ENCODE results near the gene SIRT7. TPM values are rescaled to one million over a fixed set of nuclear protein-coding genes. Genes with fewer than 3 reads are reported as not detected.

SIRT7 gene
- total and polyA plus RNA-seq, 2 donors (not counting 1 experiment from before 2014, with no cell fraction given), result 3.3 to 18.7 TPM

DNA sequence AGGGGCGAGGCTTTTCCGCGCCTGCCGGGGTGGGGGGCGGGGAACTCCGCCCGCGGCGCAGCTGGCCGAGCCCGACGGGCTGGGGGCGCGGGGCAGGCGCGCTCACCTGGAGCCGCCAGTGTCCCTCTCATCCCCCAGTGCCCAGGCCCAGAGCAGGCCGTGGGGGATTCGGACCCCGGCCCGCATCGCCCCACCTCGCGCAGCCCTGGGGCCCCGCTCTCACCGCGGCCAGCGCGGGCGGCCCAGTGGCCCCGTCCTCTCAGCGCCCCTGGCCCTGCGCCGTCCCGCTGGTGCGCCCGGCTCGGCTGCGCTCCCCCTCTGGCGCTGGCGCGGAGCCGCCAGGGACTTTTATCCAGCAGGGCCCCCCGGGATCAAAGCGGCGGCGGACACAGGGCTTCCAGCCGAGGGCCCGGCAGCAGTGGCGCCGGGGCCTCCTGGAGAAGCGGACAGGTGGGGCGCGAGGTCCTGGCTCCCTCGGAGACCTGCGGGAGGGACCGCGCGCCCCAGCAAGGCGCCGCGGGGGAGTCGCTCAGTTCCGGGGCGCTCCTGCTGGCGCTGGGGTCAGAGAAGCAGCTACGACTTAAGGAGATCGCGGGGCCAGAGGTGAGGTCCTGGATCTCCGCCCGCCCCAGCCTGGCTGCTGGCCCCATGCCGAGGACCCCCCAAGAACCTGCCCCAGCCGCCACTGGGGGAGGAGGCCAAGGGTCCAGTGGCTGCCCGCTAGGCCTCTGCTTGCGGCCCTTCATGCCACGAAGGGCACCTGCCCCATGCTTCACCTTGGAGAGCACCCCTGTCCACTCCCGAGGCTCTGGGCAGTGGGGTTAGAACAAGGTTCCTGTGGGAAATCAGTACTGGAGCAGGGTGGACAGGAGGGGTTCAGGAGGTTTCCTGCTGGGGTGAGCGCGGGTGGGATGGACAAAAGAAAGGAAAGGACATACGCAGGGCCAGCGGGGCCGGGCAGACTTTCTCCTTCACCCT, 43.8 kb upstream of the SIRT7 start:
- H3K27ac ChIP-seq (ENCODE audit: insufficient read depth, low read length), result no peak overlapping the region
- peak; percentile 78 for TF ChIP-seq EZH2 (IDR thresholded peaks at IDR 0.05; ENCODE audit: low read length, missing control alignments)
- TF ChIP-seq, protein P1, sequence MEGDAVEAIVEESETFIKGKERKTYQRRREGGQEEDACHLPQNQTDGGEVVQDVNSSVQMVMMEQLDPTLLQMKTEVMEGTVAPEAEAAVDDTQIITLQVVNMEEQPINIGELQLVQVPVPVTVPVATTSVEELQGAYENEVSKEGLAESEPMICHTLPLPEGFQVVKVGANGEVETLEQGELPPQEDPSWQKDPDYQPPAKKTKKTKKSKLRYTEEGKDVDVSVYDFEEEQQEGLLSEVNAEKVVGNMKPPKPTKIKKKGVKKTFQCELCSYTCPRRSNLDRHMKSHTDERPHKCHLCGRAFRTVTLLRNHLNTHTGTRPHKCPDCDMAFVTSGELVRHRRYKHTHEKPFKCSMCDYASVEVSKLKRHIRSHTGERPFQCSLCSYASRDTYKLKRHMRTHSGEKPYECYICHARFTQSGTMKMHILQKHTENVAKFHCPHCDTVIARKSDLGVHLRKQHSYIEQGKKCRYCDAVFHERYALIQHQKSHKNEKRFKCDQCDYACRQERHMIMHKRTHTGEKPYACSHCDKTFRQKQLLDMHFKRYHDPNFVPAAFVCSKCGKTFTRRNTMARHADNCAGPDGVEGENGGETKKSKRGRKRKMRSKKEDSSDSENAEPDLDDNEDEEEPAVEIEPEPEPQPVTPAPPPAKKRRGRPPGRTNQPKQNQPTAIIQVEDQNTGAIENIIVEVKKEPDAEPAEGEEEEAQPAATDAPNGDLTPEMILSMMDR (conservative IDR thresholded peaks at IDR 0.05 in 1 of 2, IDR thresholded peaks at IDR 0.05 in 1 of 2; ENCODE audit: low read depth in 1 of 2, low read length in 2 of 2), result no peak
- no peak overlapping the region for H2AFZ ChIP-seq (ENCODE audit: low read length)
- H3K4me3 ChIP-seq (replicated peaks in 1 of 4; ENCODE audit: control extremely low read depth in 1 of 4, insufficient read depth in 1 of 4, low read depth in 3 of 4, low read length in 4 of 4), result no peak overlapping the region
- no peaks in the 10 kb centered on the region for H3K9me3 ChIP-seq (ENCODE audit: control insufficient read depth, insufficient read depth, low read depth, low read length)
- H3K79me2 ChIP-seq (ENCODE audit: control insufficient read depth, insufficient read depth, low read length), result no peaks in the 10 kb centered on the region
- H3K36me3 ChIP-seq (ENCODE audit: control insufficient read depth, insufficient read depth, low read length), result no peaks in the 10 kb centered on the region
- no peak overlapping the region for H3K9ac ChIP-seq (ENCODE audit: insufficient read depth, low read length)
- H3K4me1 ChIP-seq (ENCODE audit: control insufficient read depth, extremely low read depth, insufficient read depth, low read length), result peaks cover 2% of the 10 kb centered on the region
- no peaks in the 10 kb centered on the region for H4K20me1 ChIP-seq (ENCODE audit: control insufficient read depth, extremely low read depth, insufficient read depth, low read length)
- no peak for DNase-seq (ENCODE audit: low read depth in 2 of 2)
- peaks cover 36% of the 10 kb centered on the region for H3K27me3 ChIP-seq (ENCODE audit: control insufficient read depth, insufficient read depth, low read length)
- no peak overlapping the region for H3K4me2 ChIP-seq (ENCODE audit: extremely low read depth, insufficient read depth, low read length)

DNA sequence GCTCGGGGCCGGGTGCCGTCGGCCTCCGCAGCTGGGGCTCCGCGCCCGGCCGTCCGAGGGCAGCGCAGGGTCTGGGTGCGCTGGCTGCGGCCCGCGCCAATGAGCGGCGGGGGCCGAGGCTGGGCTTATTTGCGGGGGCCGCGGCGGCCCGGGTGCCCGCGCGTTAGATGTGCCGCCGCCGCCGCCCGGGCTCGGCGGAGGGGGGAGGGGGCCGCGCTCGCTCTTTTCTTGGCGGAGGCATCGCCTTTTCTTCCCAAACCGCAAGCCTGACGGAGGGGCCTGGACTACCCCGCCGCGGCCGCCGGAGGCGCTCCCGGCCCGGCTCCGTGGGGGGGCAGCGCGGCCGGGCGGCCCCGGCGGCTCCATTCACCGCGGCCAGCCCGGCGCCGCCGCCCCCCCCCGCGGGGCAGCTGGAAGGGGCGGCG, 43.1 kb upstream of the SIRT7 start, which contains the start of gene NOTUM:
NOTUM (minus strand) TSS at position 101 of the 425 bp plus-strand sequence. CDS start 278 bp downstream, outside the sequence.
- Histone ChIP-seq H3K4me1 (ENCODE audit: control insufficient read depth, extremely low read depth, insufficient read depth, low read length) (peaks cover 2% of the 10 kb centered on the region), H3K9me3 (ENCODE audit: control insufficient read depth, insufficient read depth, low read depth, low read length) (no peaks in the 10 kb centered on the region), H3K79me2 (ENCODE audit: control insufficient read depth, insufficient read depth, low read length) (no peaks in the 10 kb centered on the region), H3K4me3 (replicated peaks in 1 of 4; ENCODE audit: control extremely low read depth in 1 of 4, insufficient read depth in 1 of 4, low read depth in 3 of 4, low read length in 4 of 4) (peak within 1 kb of the TSS in 1 of 4 experiments; percentile 20), H3K9ac (ENCODE audit: insufficient read depth, low read length) (no peak within 1 kb of the TSS), H3K27ac (ENCODE audit: insufficient read depth, low read length) (no peak within 1 kb of the TSS), H3K4me2 (ENCODE audit: extremely low read depth, insufficient read depth, low read length) (no peak within 1 kb of the TSS), H4K20me1 (ENCODE audit: control insufficient read depth, extremely low read depth, insufficient read depth, low read length) (no peaks in the 10 kb centered on the region), H3K36me3 (ENCODE audit: control insufficient read depth, insufficient read depth, low read length) (no peaks in the 10 kb centered on the region), H2AFZ (ENCODE audit: low read length) (no peak within 1 kb of the TSS), H3K27me3 (ENCODE audit: control insufficient read depth, insufficient read depth, low read length) (peaks cover 36% of the 10 kb centered on the region)
- DNase-seq (ENCODE audit: low read depth in 2 of 2), result peak; percentile 27 to 29
- TF ChIP-seq, protein P1 (conservative IDR thresholded peaks at IDR 0.05 in 1 of 2, IDR thresholded peaks at IDR 0.05 in 1 of 2; ENCODE audit: low read depth in 1 of 2, low read length in 2 of 2), result peak in 1 of 2 donors; percentile 12
- TF ChIP-seq EZH2 (IDR thresholded peaks at IDR 0.05; ENCODE audit: low read length, missing control alignments), result no peak

DNA sequence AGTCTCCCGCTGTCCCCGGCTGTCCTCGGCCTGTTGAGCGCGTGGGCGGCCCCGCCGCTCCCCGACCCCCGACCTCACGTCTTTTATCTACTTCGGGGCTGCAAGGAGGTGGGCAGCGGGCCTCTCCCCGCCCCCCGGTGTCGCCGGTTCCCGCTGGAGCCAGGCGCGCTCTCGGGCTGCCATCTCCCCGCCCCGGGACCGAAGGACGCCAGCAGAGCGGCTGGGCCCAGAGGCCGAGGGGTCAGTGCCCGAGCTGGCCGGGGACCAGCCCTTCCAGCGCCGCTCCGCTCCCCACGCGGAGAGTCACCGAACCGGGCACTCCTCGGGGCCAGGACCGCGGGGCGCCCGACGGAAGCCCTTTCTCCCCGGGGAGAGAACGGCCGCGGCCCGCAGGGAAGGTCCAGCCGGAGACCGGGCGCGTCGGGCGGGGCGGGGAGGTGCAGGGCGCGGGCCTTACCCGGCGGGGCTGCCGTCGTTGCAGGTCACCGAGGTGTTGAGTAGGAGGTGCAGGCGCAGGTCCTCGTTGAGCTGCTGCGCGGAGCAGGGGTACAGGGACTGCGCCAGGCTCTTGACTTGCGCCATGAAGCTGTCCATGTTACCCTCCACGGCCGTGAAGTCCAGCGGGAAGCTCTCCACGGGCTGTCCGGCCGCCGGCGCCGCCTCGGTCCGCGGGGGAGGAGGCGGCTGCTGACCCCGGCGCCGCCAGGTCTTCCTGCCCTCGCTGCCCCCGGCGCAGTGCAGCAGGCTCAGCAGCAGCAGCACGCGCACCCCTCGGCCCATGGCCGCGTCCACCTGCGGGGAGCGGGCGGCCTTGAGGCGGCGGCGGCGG, 42.4 kb upstream of the SIRT7 start:
- no peak overlapping the region for H3K27ac ChIP-seq (ENCODE audit: insufficient read depth, low read length)
- H3K4me2 ChIP-seq (ENCODE audit: extremely low read depth, insufficient read depth, low read length), result no peak overlapping the region
- H4K20me1 ChIP-seq (ENCODE audit: control insufficient read depth, extremely low read depth, insufficient read depth, low read length), result no peaks in the 10 kb centered on the region
- no peaks in the 10 kb centered on the region for H3K79me2 ChIP-seq (ENCODE audit: control insufficient read depth, insufficient read depth, low read length)
- no peak overlapping the region for H2AFZ ChIP-seq (ENCODE audit: low read length)
- peak; percentile 100 for TF ChIP-seq EZH2 (IDR thresholded peaks at IDR 0.05; ENCODE audit: low read length, missing control alignments)
- TF ChIP-seq, protein P1 (conservative IDR thresholded peaks at IDR 0.05 in 1 of 2, IDR thresholded peaks at IDR 0.05 in 1 of 2; ENCODE audit: low read depth in 1 of 2, low read length in 2 of 2), result no peak
- no peak overlapping the region for H3K9ac ChIP-seq (ENCODE audit: insufficient read depth, low read length)
- H3K36me3 ChIP-seq (ENCODE audit: control insufficient read depth, insufficient read depth, low read length), result no peaks in the 10 kb centered on the region
- peak overlapping the region in 1 of 4 experiments; percentile 20 for H3K4me3 ChIP-seq (replicated peaks in 1 of 4; ENCODE audit: control extremely low read depth in 1 of 4, insufficient read depth in 1 of 4, low read depth in 3 of 4, low read length in 4 of 4)
- H3K4me1 ChIP-seq (ENCODE audit: control insufficient read depth, extremely low read depth, insufficient read depth, low read length), result peaks cover 2% of the 10 kb centered on the region
- no peak for DNase-seq (ENCODE audit: low read depth in 2 of 2)
- H3K9me3 ChIP-seq (ENCODE audit: control insufficient read depth, insufficient read depth, low read depth, low read length), result no peaks in the 10 kb centered on the region
- peaks cover 36% of the 10 kb centered on the region for H3K27me3 ChIP-seq (ENCODE audit: control insufficient read depth, insufficient read depth, low read length)

Data from fibroblast of lung (primary cell).